ENCODE measurements around the gene DNAH9.

Gene DNAH9
- long read RNA-seq, partial matches to known transcripts, result 0 of 1 reads
- long read RNA-seq, other reads (novel, unspliced or antisense), result 1 of 1 reads

GRCh38 chr17:11598274-11599221 is at the start of gene DNAH9:
DNAH9 (plus strand) TSS chr17:11598470; CDS start chr17:11598499, 29 bp downstream.
- TF ChIP-seq SPI1 (IDR thresholded peaks at IDR 0.05; ENCODE audit: borderline replicate concordance, low read depth), result no peak
- TF ChIP-seq GABPA (IDR thresholded peaks at IDR 0.05; ENCODE audit: low read depth), result no peak
- TF ChIP-seq POLR2AphosphoS5 (IDR thresholded peaks at IDR 0.05; ENCODE audit: low read depth), result no peak
- no peak for TF ChIP-seq REST (IDR thresholded peaks at IDR 0.05; ENCODE audit: insufficient replicate concordance, low read depth)
- no peak for TF ChIP-seq CTCF (IDR thresholded peaks at IDR 0.05; ENCODE audit: insufficient read depth, low read length)
- no peak for DNase-seq (ENCODE audit: low read depth in 1 of 2, low spot score in 1 of 2)
- Histone ChIP-seq H3K27ac (replicated peaks) (no peak within 1 kb of the TSS), H3K27me3 (ENCODE audit: insufficient read depth, poor library complexity, severe bottlenecking) (no peaks in the 10 kb centered on the region), H3K4me3 (replicated peaks; ENCODE audit: insufficient read depth, low read length) (no peak within 1 kb of the TSS)

- H3K4me3 ChIP-seq (replicated peaks; ENCODE audit: insufficient read depth, low read length), result no peak overlapping the region
- no peak for DNase-seq (ENCODE audit: low read depth in 1 of 2, low spot score in 1 of 2)
- TF ChIP-seq REST (IDR thresholded peaks at IDR 0.05; ENCODE audit: insufficient replicate concordance, low read depth) (peak; percentile 58), POLR2AphosphoS5 (IDR thresholded peaks at IDR 0.05; ENCODE audit: low read depth) (no peak)
- H3K27ac ChIP-seq (replicated peaks), result no peak overlapping the region
- H3K27me3 ChIP-seq (ENCODE audit: insufficient read depth, poor library complexity, severe bottlenecking), result no peaks in the 10 kb centered on the region
Measured at GRCh38 chr17:11550431-11550830, 47.8 kb upstream of the DNAH9 start.

- Histone ChIP-seq H3K27me3 (ENCODE audit: insufficient read depth, poor library complexity, severe bottlenecking) (no peaks in the 10 kb centered on the region), H3K27ac (replicated peaks) (no peak overlapping the region), H3K4me3 (replicated peaks; ENCODE audit: insufficient read depth, low read length) (no peak overlapping the region)
- TF ChIP-seq POLR2AphosphoS5 (IDR thresholded peaks at IDR 0.05; ENCODE audit: low read depth) (no peak), REST (IDR thresholded peaks at IDR 0.05; ENCODE audit: insufficient replicate concordance, low read depth) (no peak), CTCF (IDR thresholded peaks at IDR 0.05; ENCODE audit: insufficient read depth, low read length) (no peak), SPI1 (IDR thresholded peaks at IDR 0.05; ENCODE audit: borderline replicate concordance, low read depth) (no peak), GABPA (IDR thresholded peaks at IDR 0.05; ENCODE audit: low read depth) (no peak)
- no peak for DNase-seq (ENCODE audit: low read depth in 1 of 2, low spot score in 1 of 2)
Measured at GRCh38 chr17:11551442-11551841, 46.8 kb upstream of the DNAH9 start.
